HEK293T (cell line): ENCODE results near the gene TAC3.

Experiments
- FOXM1 ChIP-seq: fragments of 450-650 bp; IDR thresholded peaks from 2 replicates; pipeline ENCODE4 v1.6.1; 2017; ENCODE audit warnings: mild to moderate bottlenecking, borderline replicate concordance
- HDGF ChIP-seq: fragments of 450-650 bp; IDR thresholded peaks from 2 replicates; pipeline ENCODE4 v1.6.1; 2017; ENCODE audit warnings: antibody characterized with exemption, borderline replicate concordance
- L3MBTL2 ChIP-seq: fragments of 450-650 bp; conservative IDR thresholded peaks from 2 replicates; pipeline ENCODE4 v1.6.1; 2016; ENCODE audit warnings: mild to moderate bottlenecking
- NFRKB ChIP-seq: fragments of 450-650 bp; IDR thresholded peaks from 2 replicates; pipeline ENCODE4 v1.6.1; 2016; ENCODE audit warnings: mild to moderate bottlenecking, moderate library complexity
- SP1 ChIP-seq: fragments of 450-650 bp; IDR thresholded peaks from 2 replicates; pipeline ENCODE4 v1.6.1; 2017
- SUZ12 ChIP-seq: fragments of 450-650 bp; IDR thresholded peaks from 2 replicates; pipeline ENCODE4 v1.6.1; 2016; ENCODE audit warnings: mild to moderate bottlenecking
- TARDBP ChIP-seq: fragments of 450-650 bp; IDR thresholded peaks from 2 replicates; pipeline ENCODE4 v1.6.1; 2016

- TF ChIP-seq SUZ12 (no peak), FOXM1 (no peak), HDGF (no peak), L3MBTL2 (no peak), NFRKB (no peak), SP1 (no peak), TARDBP (no peak)
These were observed 29.9 kb upstream of the TAC3 start for GRCh38 chr12:57046086-57046791.
